ENCODE measurements around the gene CFAP92.

The CFAP92 gene

DNA sequence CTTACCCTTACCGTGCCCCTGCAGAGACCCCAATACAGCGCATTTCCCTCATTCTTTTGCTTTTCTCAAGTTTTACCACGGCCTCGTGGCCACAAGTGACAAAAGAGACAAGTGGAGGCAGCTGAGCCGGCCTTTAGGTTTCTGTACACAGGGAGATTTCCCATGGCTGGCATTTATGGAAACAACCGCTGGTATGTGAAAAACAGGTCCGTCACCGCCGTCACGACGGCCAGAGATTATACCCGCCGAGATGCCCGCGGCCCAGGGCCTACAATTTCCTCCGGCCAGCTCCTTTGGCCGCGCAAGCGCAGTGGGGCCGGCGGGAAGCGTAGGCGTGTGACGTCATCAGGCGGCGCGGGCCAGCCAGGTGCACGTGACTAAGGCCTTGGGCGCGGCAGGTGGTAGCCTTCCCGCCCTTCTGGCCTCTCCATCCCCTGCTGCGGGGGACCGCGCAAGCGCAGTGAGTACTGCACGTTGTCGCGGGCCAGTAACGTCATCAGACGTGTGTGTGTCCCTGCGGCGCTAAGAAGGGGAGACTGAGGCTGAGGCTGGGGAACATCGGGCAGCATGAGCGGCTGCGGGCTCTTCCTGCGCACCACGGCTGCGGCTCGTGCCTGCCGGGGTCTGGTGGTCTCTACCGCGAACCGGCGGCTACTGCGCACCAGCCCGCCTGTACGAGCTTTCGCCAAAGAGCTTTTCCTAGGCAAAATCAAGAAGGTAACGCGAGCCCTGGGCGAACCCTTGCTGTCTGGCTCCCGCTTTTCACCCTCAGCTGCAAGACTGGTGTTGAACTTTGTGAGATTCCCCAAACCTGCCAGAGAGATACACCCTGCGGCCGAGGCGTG is 114.5 kb downstream of the CFAP92 start, which contains the start of gene ACAD9:
Gene ACAD9 (plus strand): TSS at position 496 of the 845 bp plus-strand sequence. CDS start 72 bp downstream, at position 568.
- DNase-seq (ENCODE audit: low read depth, low spot score), result peak; percentile 97
- peak within 1 kb of the TSS; percentile 82 for H3K4me3 ChIP-seq (ENCODE audit: low read depth, low read length)
- TF ChIP-seq, protein P1, sequence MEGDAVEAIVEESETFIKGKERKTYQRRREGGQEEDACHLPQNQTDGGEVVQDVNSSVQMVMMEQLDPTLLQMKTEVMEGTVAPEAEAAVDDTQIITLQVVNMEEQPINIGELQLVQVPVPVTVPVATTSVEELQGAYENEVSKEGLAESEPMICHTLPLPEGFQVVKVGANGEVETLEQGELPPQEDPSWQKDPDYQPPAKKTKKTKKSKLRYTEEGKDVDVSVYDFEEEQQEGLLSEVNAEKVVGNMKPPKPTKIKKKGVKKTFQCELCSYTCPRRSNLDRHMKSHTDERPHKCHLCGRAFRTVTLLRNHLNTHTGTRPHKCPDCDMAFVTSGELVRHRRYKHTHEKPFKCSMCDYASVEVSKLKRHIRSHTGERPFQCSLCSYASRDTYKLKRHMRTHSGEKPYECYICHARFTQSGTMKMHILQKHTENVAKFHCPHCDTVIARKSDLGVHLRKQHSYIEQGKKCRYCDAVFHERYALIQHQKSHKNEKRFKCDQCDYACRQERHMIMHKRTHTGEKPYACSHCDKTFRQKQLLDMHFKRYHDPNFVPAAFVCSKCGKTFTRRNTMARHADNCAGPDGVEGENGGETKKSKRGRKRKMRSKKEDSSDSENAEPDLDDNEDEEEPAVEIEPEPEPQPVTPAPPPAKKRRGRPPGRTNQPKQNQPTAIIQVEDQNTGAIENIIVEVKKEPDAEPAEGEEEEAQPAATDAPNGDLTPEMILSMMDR (IDR thresholded peaks at IDR 0.05; ENCODE audit: low read depth, low read length), result no peak
- in situ Hi-C loops (cut with HindIII; ENCODE audit: low sequenced_read_pairs), result no loop called here

DNA sequence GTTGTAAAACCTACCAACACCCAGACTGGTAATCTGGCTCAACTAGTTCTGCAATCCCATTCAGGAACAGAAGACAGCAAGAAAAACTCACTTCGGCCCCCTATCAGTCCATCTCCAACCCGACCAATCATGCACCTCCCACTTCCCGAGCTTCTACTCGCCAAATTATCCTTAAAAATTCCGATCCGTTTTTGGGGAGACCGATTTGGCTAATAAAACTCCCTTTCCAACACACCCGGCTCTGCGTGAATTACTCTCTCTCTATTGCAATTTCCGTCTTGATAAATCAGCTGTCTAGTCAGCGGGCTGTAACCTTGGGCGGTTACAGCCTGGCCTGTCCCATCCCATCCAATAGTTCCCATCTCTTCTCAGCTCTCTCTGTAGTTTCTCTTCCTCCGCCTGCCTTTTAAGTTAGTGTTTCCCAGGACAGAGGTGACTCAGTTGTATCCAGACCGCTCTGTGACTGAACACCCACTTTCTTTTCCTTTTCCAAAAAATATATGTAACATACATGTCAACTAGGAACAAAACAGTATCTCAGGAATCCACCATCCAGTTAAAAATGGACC is 115.2 kb downstream of the CFAP92 start:
- peak overlapping the region; percentile 82 for H3K4me3 ChIP-seq (ENCODE audit: low read depth, low read length)
- DNase-seq (ENCODE audit: low read depth, low spot score), result peak; percentile 69
- TF ChIP-seq, protein P1 (IDR thresholded peaks at IDR 0.05; ENCODE audit: low read depth, low read length), result no peak
- in situ Hi-C loops (cut with HindIII; ENCODE audit: low sequenced_read_pairs), result no loop called here

DNA sequence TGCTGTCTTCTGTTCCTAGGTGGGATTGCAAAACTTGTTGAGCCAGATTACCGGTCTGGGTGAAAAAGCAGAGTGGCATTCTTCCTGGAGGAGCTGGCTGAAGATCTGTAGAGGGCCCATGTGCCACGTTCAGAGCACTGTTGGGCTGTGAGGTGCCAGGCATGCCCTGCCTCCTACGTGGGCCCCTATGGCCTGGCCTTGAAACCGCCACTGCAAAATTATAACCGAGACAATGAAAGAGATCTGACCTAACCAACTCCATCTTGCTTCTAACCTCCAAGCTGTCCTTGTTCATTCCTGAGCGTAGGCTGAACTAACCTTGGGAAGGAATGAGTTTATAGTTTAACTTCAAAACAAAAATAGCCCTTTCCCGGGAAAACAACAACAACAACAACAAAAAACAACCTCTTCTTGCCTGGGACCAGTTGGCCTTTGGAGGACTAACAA is 115.8 kb downstream of the CFAP92 start:
- TF ChIP-seq, protein P1 (IDR thresholded peaks at IDR 0.05; ENCODE audit: low read depth, low read length), result no peak
- peak overlapping the region; percentile 82 for H3K4me3 ChIP-seq (ENCODE audit: low read depth, low read length)
- no peak for DNase-seq (ENCODE audit: low read depth, low spot score)
- in situ Hi-C loops (cut with HindIII; ENCODE audit: low sequenced_read_pairs), result no loop called here

DNA sequence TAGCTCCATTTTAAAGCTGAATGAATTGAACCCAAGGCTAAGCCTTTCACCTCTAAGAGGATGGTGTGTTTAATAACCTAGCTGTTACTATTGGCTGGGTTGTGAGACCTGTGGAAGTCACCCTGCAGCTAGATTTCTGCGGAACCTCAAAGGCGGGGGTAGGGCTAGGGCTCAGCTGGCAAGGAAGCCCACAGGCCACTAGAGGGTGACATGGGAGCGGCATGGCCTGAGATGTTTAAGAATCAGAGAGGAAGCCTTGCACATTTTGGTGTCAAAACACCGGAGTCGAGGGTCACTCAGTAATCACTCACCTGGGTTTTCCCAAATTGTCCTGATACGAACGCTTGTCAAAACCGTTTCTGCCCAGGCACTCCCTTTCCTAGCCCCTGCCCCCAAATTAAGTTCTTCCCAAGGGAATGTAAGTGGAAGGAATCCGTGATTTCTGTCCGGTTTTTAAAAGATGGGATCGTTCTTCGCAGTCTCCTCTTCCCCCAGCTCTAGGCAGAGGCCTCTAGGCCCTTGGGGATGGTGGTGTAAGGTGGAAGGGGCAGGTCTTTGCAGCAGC is 118.2 kb downstream of the CFAP92 start:
- no peak for DNase-seq (ENCODE audit: low read depth, low spot score)
- in situ Hi-C loops (cut with HindIII; ENCODE audit: low sequenced_read_pairs), result no loop called here
- TF ChIP-seq, protein P1 (IDR thresholded peaks at IDR 0.05; ENCODE audit: low read depth, low read length), result peak; percentile 65
- no peak overlapping the region for H3K4me3 ChIP-seq (ENCODE audit: low read depth, low read length)

GRCh38 chr3:128874481-128875180 is 119.2 kb downstream of the CFAP92 start:
- no peak overlapping the region for H3K4me3 ChIP-seq (ENCODE audit: low read depth, low read length)
- TF ChIP-seq, protein P1 (IDR thresholded peaks at IDR 0.05; ENCODE audit: low read depth, low read length), result no peak
- no peak for DNase-seq (ENCODE audit: low read depth, low spot score)
- in situ Hi-C loops (cut with HindIII; ENCODE audit: low sequenced_read_pairs), result no loop called here

Measured in astrocyte of the spinal cord (primary cell).